Vagina (tissue), 2 donors: Measurements from ENCODE around the gene ATP5MC3. TPM values are rescaled to one million over a fixed set of nuclear protein-coding genes. Genes with fewer than 3 reads are reported as not detected.

Experiments used
- DNase-seq, 2 donors: peaks; one replicate each; pipeline ENCODE4 v3.0.0-alpha.2; 2017; ENCODE audit errors: extremely low spot score in 2 of 2
- H3K27ac ChIP-seq: fragments of 200-600 bp; sonication (generic); one replicate; pipeline ENCODE4 v1.5.1; 2019
- H3K27me3 ChIP-seq: fragments of 200-600 bp; sonication (generic); one replicate; pipeline ENCODE4 v1.5.1; 2019
- H3K36me3 ChIP-seq, 2 donors: fragments of 200-600 bp; sonication (generic); one replicate each; pipeline ENCODE4 v1.5.1; 2017 to 2019
- H3K4me1 ChIP-seq: fragments of 200-600 bp; sonication (generic); one replicate; pipeline ENCODE4 v1.5.1; 2019
- H3K4me3 ChIP-seq, 2 donors: fragments of 200-600 bp; sonication (generic); 1 replicate in 1 of 2; 2 replicates in 1 of 2; pipeline ENCODE4 v1.5.1; 2016 to 2019
- H3K9me3 ChIP-seq: fragments of 200-600 bp; sonication (generic); one replicate; pipeline ENCODE4 v1.5.1; 2019
- CTCF ChIP-seq, 3 experiments: fragments of 450-650 bp in 2 of 3; fragments of 200-600 bp in 1 of 3; sonication (generic) in 1 of 3; IDR thresholded peaks; one replicate each; pipeline ENCODE4 v1.5.1; 2017 to 2019; ENCODE audit warnings: antibody characterized with exemption in 3 of 3, mild to moderate bottlenecking in 2 of 3, moderate library complexity in 2 of 3
- POLR2A ChIP-seq, 2 donors: fragments of 450-650 bp; IDR thresholded peaks; one replicate each; pipeline ENCODE4 v1.6.1; 2017; ENCODE audit warnings: antibody characterized with exemption in 2 of 2, mild to moderate bottlenecking in 2 of 2, moderate library complexity in 2 of 2
- POLR2AphosphoS5 ChIP-seq, 2 donors: sonication (generic); formaldehyde crosslinking; IDR thresholded peaks; one replicate each; pipeline ENCODE4 v1.9.0; 2017; ENCODE audit warnings: antibody characterized with exemption in 2 of 2, mild to moderate bottlenecking in 2 of 2, low read depth in 1 of 2; ENCODE audit not compliant: insufficient read depth in 1 of 2
- intact Hi-C: fragments of 100-400 bp; cut with DNase I; formaldehyde crosslinking; loops from one replicate; pipeline ENCODE4 v1.15.1; 2023
- total RNA-seq: library from RNA; depleted of rRNA; stranded (reverse); fragments of >200 nt; gene quantifications from one replicate; pipeline ENCODE4 v1.2.3, GENCODE V29; 2016

ATP5MC3 gene
- total RNA-seq, 1 donor from 2014 or later, result 106 TPM

DNA sequence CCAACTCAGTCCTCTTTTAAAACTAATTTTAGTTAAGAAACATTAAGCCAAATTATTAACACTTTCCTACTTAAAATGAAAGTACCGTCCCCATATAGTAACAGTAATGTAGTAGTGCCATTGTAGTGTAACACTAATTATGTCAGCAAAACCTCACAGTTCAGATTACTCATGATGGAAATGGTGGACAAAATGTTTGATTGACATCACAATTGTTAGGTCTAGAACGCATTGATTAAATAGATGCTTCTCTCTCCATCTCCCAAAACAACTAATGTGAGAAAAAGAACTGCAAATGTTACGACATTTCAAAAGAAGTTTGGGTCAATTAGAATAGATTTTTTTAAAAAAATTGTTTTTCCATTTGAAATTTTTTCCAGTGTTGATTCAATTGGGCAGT, 12.3 kb downstream of the ATP5MC3 start:
- TF ChIP-seq CTCF (IDR thresholded peaks at IDR 0.05) (no peak), POLR2A (IDR thresholded peaks at IDR 0.05) (no peak), POLR2AphosphoS5 (IDR thresholded peaks at IDR 0.05; ENCODE audit: insufficient read depth in 1 of 2, low read depth in 1 of 2) (no peak)
- Histone ChIP-seq H3K27ac (peak overlapping the region; percentile 99), H3K9me3 (no peaks in the 10 kb centered on the region), H3K36me3 (no peaks in the 10 kb centered on the region), H3K27me3 (no peaks in the 10 kb centered on the region), H3K4me3 (peak overlapping the region in 1 of 2 donors; percentile 97), H3K4me1 (peaks cover 17% of the 10 kb centered on the region)
- DNase-seq, result no peak
- intact Hi-C loops, result no loop called here

- DNase-seq, result no peak
- H3K4me1 ChIP-seq, result peaks cover 17% of the 10 kb centered on the region
- no peaks in the 10 kb centered on the region for H3K9me3 ChIP-seq
- no peak for TF ChIP-seq POLR2AphosphoS5 (IDR thresholded peaks at IDR 0.05; ENCODE audit: insufficient read depth in 1 of 2, low read depth in 1 of 2)
- TF ChIP-seq POLR2A (IDR thresholded peaks at IDR 0.05), result peak in 1 of 2 donors; percentile 56
- no peak for TF ChIP-seq CTCF (IDR thresholded peaks at IDR 0.05)
- no peaks in the 10 kb centered on the region for H3K36me3 ChIP-seq
- intact Hi-C loops, result no loop called here
- H3K27ac ChIP-seq, result peak overlapping the region; percentile 99
- no peaks in the 10 kb centered on the region for H3K27me3 ChIP-seq
- peak overlapping the region; percentile 97 to 99 for H3K4me3 ChIP-seq
Observed at GRCh38 chr2:175168564-175168945, 13.0 kb downstream of the ATP5MC3 start.

DNA sequence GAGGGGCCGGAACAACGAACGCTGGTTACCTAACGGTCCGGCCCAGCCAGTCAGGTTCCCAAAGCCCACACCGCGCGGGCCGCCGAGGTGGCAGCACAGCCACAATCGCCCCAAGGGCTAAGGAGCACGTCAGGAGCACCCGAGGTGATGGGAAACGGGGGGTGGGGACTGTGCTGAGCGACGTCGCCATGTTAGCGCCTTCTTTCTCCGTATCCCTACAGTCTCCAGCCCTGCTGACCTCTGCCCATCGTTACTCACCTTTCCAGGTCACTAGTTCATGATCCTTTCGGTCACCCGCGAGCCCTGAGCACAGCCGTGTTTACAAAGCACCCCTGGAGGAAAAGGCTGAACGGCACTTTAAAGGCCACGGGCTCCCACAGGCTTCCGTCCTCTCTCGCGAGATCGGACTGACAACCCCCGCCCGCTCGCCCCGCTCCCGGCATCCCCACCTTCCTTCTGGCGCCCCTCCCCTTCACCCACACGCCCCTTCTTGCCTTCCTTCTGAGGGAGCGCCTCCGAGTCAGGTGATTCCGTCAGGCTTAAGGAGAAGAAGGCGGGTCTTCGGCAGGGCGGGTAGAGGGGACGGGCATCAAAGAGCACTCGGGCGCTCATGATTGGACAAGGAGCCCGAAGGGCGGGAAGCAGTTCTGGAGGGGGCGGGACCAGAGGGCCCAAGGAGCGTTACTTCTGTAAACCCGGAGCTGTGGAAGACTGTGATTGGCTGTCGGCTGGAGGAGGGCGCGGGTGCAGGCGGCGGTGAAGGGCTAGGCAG, 13.5 kb downstream of the ATP5MC3 start, which contains the start of gene ATF2:
Gene ATF2, minus strand, starts transcription at position 412 of the 772 bp plus-strand sequence. CDS start 31,760 bp downstream, outside the sequence.
- Histone ChIP-seq H3K4me3 (peak within 1 kb of the TSS; percentile 97 to 99), H3K9me3 (no peaks in the 10 kb centered on the region), H3K27me3 (no peaks in the 10 kb centered on the region), H3K4me1 (peaks cover 17% of the 10 kb centered on the region), H3K36me3 (no peaks in the 10 kb centered on the region), H3K27ac (peak within 1 kb of the TSS; percentile 99)
- DNase-seq, result peak; percentile 100
- intact Hi-C loops, result no loop called here
- TF ChIP-seq POLR2A (IDR thresholded peaks at IDR 0.05), result peak in 1 of 2 donors; percentile 51
- TF ChIP-seq CTCF (IDR thresholded peaks at IDR 0.05), result no peak
- TF ChIP-seq POLR2AphosphoS5 (IDR thresholded peaks at IDR 0.05; ENCODE audit: insufficient read depth in 1 of 2, low read depth in 1 of 2), result peak; percentile 90 to 97

- no peaks in the 10 kb centered on the region for H3K9me3 ChIP-seq
- intact Hi-C loops, result no loop called here
- H3K27me3 ChIP-seq, result no peaks in the 10 kb centered on the region
- TF ChIP-seq CTCF (IDR thresholded peaks at IDR 0.05) (no peak), POLR2AphosphoS5 (IDR thresholded peaks at IDR 0.05; ENCODE audit: insufficient read depth in 1 of 2, low read depth in 1 of 2) (no peak), POLR2A (IDR thresholded peaks at IDR 0.05) (no peak)
- H3K27ac ChIP-seq, result peak overlapping the region; percentile 99
- H3K36me3 ChIP-seq, result no peaks in the 10 kb centered on the region
- H3K4me3 ChIP-seq, result peak overlapping the region; percentile 97 to 99
- peaks cover 17% of the 10 kb centered on the region for H3K4me1 ChIP-seq
- no peak for DNase-seq
Observed at GRCh38 chr2:175167076-175167791, 14.3 kb downstream of the ATP5MC3 start.
